Thyroid gland (tissue), 4 donors: ENCODE results near the gene INPP4B.

Experiments used
- CTCF ChIP-seq, 6 experiments: fragments of 200-600 bp in 3 of 6; fragments of 450-650 bp in 3 of 6; sonication (generic) in 3 of 6; IDR thresholded peaks; one replicate each; pipeline ENCODE4 v1.5.1; 2016 to 2019; ENCODE audit warnings: antibody characterized with exemption in 6 of 6, mild to moderate bottlenecking in 2 of 6, inconsistent platforms in 1 of 6, moderate library complexity in 1 of 6
- POLR2A ChIP-seq, 2 donors: fragments of 450-650 bp; IDR thresholded peaks; one replicate each; pipeline ENCODE4 v1.6.1; 2017; ENCODE audit warnings: antibody characterized with exemption in 2 of 2, mild to moderate bottlenecking in 2 of 2, moderate library complexity in 1 of 2

GRCh38 chr4:142169216-142169615 is 676.9 kb downstream of the INPP4B start:
- TF ChIP-seq CTCF (IDR thresholded peaks at IDR 0.05) (no peak), POLR2A (IDR thresholded peaks at IDR 0.05) (no peak)
